ENCODE data around the gene KDELR3. TPM values are rescaled to one million over a fixed set of nuclear protein-coding genes. Genes with fewer than 3 reads are reported as not detected.

Gene KDELR3
- total RNA-seq, 1 experiment from 2014 or later: 15.5 TPM

- H3K27me3 ChIP-seq (ENCODE audit: insufficient read depth, low read depth): peaks cover 7% of the 10 kb centered on the region; the same call in 1 of the 2 replicates
- no peaks in the 10 kb centered on the region for H3K9me3 ChIP-seq (ENCODE audit: insufficient read depth, low read depth)
- H3K9me2 ChIP-seq (ENCODE audit: insufficient read depth): no peaks in the 10 kb centered on the region
- H3K27ac ChIP-seq: no peak overlapping the region
- TF ChIP-seq EZH2 (IDR thresholded peaks at IDR 0.05; ENCODE audit: low read depth) (no peak), CTCF (conservative IDR thresholded peaks at IDR 0.05) (no peak)
- no peak for DNase-seq
- no peak overlapping the region for H3K4me3 ChIP-seq
- H3K79me2 ChIP-seq (ENCODE audit: low read depth): no peaks in the 10 kb centered on the region
- ChIA-PET POLR2A (ENCODE audit: unreplicated experiment) (interaction anchor here (0.6 kb wide), 1 partner anchor 477 kb away, joined by 3 read pairs; no protein-coding TSS in a partner anchor), CTCF (no interaction called here)
- H3K36me3 ChIP-seq (ENCODE audit: low read depth): no peaks in the 10 kb centered on the region
- H3K4me1 ChIP-seq (replicated peaks; ENCODE audit: insufficient read depth): peaks cover 11% of the 10 kb centered on the region
- no TSS peak for BruUV-seq (replicated peaks)
- no peaks in the 10 kb centered on the region for H4K20me1 ChIP-seq (ENCODE audit: insufficient read depth)
- H3F3A ChIP-seq (ENCODE audit: insufficient read depth, low read depth): peaks cover 4% of the 10 kb centered on the region; the same call in 1 of the 2 replicates
- no peak overlapping the region for H2AFZ ChIP-seq
- H3K4me2 ChIP-seq: no peak overlapping the region
- intact Hi-C loops (cut with micrococcal nuclease; ENCODE audit: unreplicated experiment): no loop called here
These were observed 3.3 kb downstream of the KDELR3 start for GRCh38 chr22:38471237-38471636.

- Histone ChIP-seq H3K27ac (no peak overlapping the region), H3K4me2 (no peak overlapping the region), H3K36me3 (ENCODE audit: low read depth) (no peaks in the 10 kb centered on the region), H3K9me3 (ENCODE audit: insufficient read depth, low read depth) (no peaks in the 10 kb centered on the region), H3K27me3 (ENCODE audit: insufficient read depth, low read depth) (no peaks in the 10 kb centered on the region), H3K4me3 (no peak overlapping the region), H4K20me1 (ENCODE audit: insufficient read depth) (no peaks in the 10 kb centered on the region), H3K4me1 (replicated peaks; ENCODE audit: insufficient read depth) (no peaks in the 10 kb centered on the region), H3K9me2 (ENCODE audit: insufficient read depth) (no peaks in the 10 kb centered on the region), H3K79me2 (ENCODE audit: low read depth) (no peaks in the 10 kb centered on the region), H2AFZ (no peak overlapping the region), H3F3A (ENCODE audit: insufficient read depth, low read depth) (peaks cover 7% of the 10 kb centered on the region; the same call in 1 of the 2 replicates)
- BruUV-seq (replicated peaks): no TSS peak
- no peak for TF ChIP-seq EZH2 (IDR thresholded peaks at IDR 0.05; ENCODE audit: low read depth)
- no peak for TF ChIP-seq CTCF (conservative IDR thresholded peaks at IDR 0.05)
- intact Hi-C loops (cut with micrococcal nuclease; ENCODE audit: unreplicated experiment): no loop called here
- CTCF ChIA-PET: no interaction called here
- POLR2A ChIA-PET (ENCODE audit: unreplicated experiment): interaction anchor here (0.7 kb wide), 1 partner anchor 221 kb away, joined by 4 read pairs; no protein-coding TSS in a partner anchor
- DNase-seq: no peak
These were observed 6.2 kb downstream of the KDELR3 start for GRCh38 chr22:38474003-38474607.

GRCh38 chr22:38477585-38477984 lies 9.7 kb downstream of the KDELR3 start:
- H3K4me1 ChIP-seq (replicated peaks; ENCODE audit: insufficient read depth): no peaks in the 10 kb centered on the region
- no peak for DNase-seq
- H3K4me3 ChIP-seq: no peak overlapping the region
- H3K36me3 ChIP-seq (ENCODE audit: low read depth): peaks cover 14% of the 10 kb centered on the region; the same call in 1 of the 2 replicates
- no peak overlapping the region for H3K4me2 ChIP-seq
- H3K27ac ChIP-seq: no peak overlapping the region
- ChIA-PET CTCF (no interaction called here), POLR2A (ENCODE audit: unreplicated experiment) (no interaction called here)
- H3K79me2 ChIP-seq (ENCODE audit: low read depth): no peaks in the 10 kb centered on the region
- no peaks in the 10 kb centered on the region for H3K9me3 ChIP-seq (ENCODE audit: insufficient read depth, low read depth)
- intact Hi-C loops (cut with micrococcal nuclease; ENCODE audit: unreplicated experiment): no loop called here
- H3K9me2 ChIP-seq (ENCODE audit: insufficient read depth): no peaks in the 10 kb centered on the region
- H4K20me1 ChIP-seq (ENCODE audit: insufficient read depth): peaks cover 16% of the 10 kb centered on the region; the same call in 1 of the 2 replicates
- TF ChIP-seq EZH2 (IDR thresholded peaks at IDR 0.05; ENCODE audit: low read depth) (no peak), CTCF (conservative IDR thresholded peaks at IDR 0.05) (no peak)
- no TSS peak for BruUV-seq (replicated peaks)
- no peak overlapping the region for H2AFZ ChIP-seq
- peaks cover 39% of the 10 kb centered on the region for H3F3A ChIP-seq (ENCODE audit: insufficient read depth, low read depth)
- no peaks in the 10 kb centered on the region for H3K27me3 ChIP-seq (ENCODE audit: insufficient read depth, low read depth)

Measured in PC-9 (cell line).